ENCODE measurements around the gene ARSI.

The ARSI gene

GRCh38 chr5:150278046-150278730 is 24.5 kb downstream of the ARSI start:
- H3K27me3 ChIP-seq (replicated peaks) = no peaks in the 10 kb centered on the region
- H3K36me3 ChIP-seq (replicated peaks) = no peaks in the 10 kb centered on the region
- no peak overlapping the region for H3K27ac ChIP-seq
- in situ Hi-C loops (cut with HindIII; ENCODE audit: low pct_ligation_motif_present, low sequenced_read_pairs) = no loop called here
- TF ChIP-seq CTCF (IDR thresholded peaks at IDR 0.05; ENCODE audit: low read depth, low read length, missing control alignments) = no peak
- no peak overlapping the region for H3K4me3 ChIP-seq (ENCODE audit: low read depth, low read length)
- DNase-seq = no peak

- TF ChIP-seq CTCF (IDR thresholded peaks at IDR 0.05; ENCODE audit: low read depth, low read length, missing control alignments) = no peak
- Histone ChIP-seq H3K4me3 (ENCODE audit: low read depth, low read length) (no peak overlapping the region), H3K36me3 (replicated peaks) (no peaks in the 10 kb centered on the region), H3K27ac (no peak overlapping the region), H3K27me3 (replicated peaks) (no peaks in the 10 kb centered on the region)
- in situ Hi-C loops (cut with HindIII; ENCODE audit: low pct_ligation_motif_present, low sequenced_read_pairs) = no loop called here
- no peak for DNase-seq
These were observed 25.7 kb downstream of the ARSI start for GRCh38 chr5:150277043-150277442.

- in situ Hi-C loops (cut with HindIII; ENCODE audit: low pct_ligation_motif_present, low sequenced_read_pairs) = no loop called here
- H3K27ac ChIP-seq = no peak overlapping the region
- H3K27me3 ChIP-seq (replicated peaks) = no peaks in the 10 kb centered on the region
- H3K36me3 ChIP-seq (replicated peaks) = no peaks in the 10 kb centered on the region
- no peak for TF ChIP-seq CTCF (IDR thresholded peaks at IDR 0.05; ENCODE audit: low read depth, low read length, missing control alignments)
- no peak for DNase-seq
- H3K4me3 ChIP-seq (ENCODE audit: low read depth, low read length) = no peak overlapping the region
These were observed 27.9 kb downstream of the ARSI start for GRCh38 chr5:150274811-150275210.

- TF ChIP-seq CTCF (IDR thresholded peaks at IDR 0.05; ENCODE audit: low read depth, low read length, missing control alignments) = peak; percentile 80
- peak; percentile 46 for DNase-seq
- no peaks in the 10 kb centered on the region for H3K36me3 ChIP-seq (replicated peaks)
These were observed 30.2 kb downstream of the ARSI start for GRCh38 chr5:150272531-150272930.

GRCh38 chr5:150271923-150272322 is 30.8 kb downstream of the ARSI start:
- H3K27me3 ChIP-seq (replicated peaks) = no peaks in the 10 kb centered on the region
- in situ Hi-C loops (cut with HindIII; ENCODE audit: low pct_ligation_motif_present, low sequenced_read_pairs) = no loop called here
- no peak for DNase-seq
- H3K36me3 ChIP-seq (replicated peaks) = no peaks in the 10 kb centered on the region
- H3K27ac ChIP-seq = no peak overlapping the region
- TF ChIP-seq CTCF (IDR thresholded peaks at IDR 0.05; ENCODE audit: low read depth, low read length, missing control alignments) = no peak
- no peak overlapping the region for H3K4me3 ChIP-seq (ENCODE audit: low read depth, low read length)

More at GRCh38 chr5:150272531-150272930, 30.2 kb downstream of the ARSI start:
- in situ Hi-C loops (cut with HindIII; ENCODE audit: low pct_ligation_motif_present, low sequenced_read_pairs) = no loop called here
- Histone ChIP-seq H3K27ac (no peak overlapping the region), H3K27me3 (replicated peaks) (no peaks in the 10 kb centered on the region), H3K4me3 (ENCODE audit: low read depth, low read length) (no peak overlapping the region)

- no peak for TF ChIP-seq CTCF (IDR thresholded peaks at IDR 0.05; ENCODE audit: low read depth, low read length, missing control alignments)
- no peaks in the 10 kb centered on the region for H3K36me3 ChIP-seq (replicated peaks)
- H3K27me3 ChIP-seq (replicated peaks) = no peaks in the 10 kb centered on the region
- H3K4me3 ChIP-seq (ENCODE audit: low read depth, low read length) = no peak overlapping the region
- H3K27ac ChIP-seq = no peak overlapping the region
- no peak for DNase-seq
- in situ Hi-C loops (cut with HindIII; ENCODE audit: low pct_ligation_motif_present, low sequenced_read_pairs) = no loop called here
These were observed 31.4 kb downstream of the ARSI start for GRCh38 chr5:150271296-150271692.
